ENCODE data around the gene ABHD2. TPM values are rescaled to one million over a fixed set of nuclear protein-coding genes. Genes with fewer than 3 reads are reported as not detected.

Gene ABHD2
- total RNA-seq, 1 experiment from 2014 or later, result 15.6 TPM

DNA sequence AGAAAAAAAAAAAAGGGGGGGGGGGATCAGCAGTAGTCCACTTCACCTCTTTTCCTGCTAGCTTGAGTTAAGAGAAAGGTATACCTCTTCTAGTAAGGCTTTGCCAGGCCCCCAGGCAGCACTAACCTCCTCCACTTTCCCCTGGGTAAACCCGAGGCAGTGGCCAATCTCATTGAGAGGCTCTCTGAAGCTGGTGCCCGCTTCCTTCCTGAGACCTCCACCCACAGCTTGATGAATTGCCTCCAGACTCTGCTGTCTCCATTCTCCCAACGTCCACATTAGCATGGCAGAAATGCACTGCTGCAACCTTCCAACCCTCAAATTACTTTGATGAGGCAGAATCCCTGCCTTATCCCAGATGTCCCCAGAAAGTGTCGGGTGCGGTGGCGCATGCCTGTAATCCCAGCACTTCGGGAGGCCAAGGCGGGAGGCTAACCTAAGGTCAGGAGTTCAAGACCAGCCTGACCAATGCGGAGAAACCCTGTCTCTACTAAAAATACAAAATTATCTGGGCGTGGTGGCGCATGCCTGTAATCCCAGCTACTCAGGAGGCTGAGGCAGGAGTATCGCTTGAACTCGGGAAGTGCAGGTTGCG lies 117.8 kb downstream of the ABHD2 start:
- no peak overlapping the region for H3K4me3 Mint-ChIP-seq
- no CpG with 5 or more reads among the region's 14 CpGs for WGBS (ENCODE audit: extremely low coverage, insufficient read length, low lambda C conversion rate)
- H4K20me1 ChIP-seq (ENCODE audit: control insufficient read depth, insufficient read depth, insufficient read length), result no peaks in the 10 kb centered on the region

More for the DNA sequence above, 117.8 kb downstream of the ABHD2 start:
- DNase-seq, result no peak
- H2BK5ac ChIP-seq (ENCODE audit: insufficient read length, low read length), result no peak overlapping the region
- no peaks in the 10 kb centered on the region for H3K23me2 ChIP-seq (ENCODE audit: insufficient read length, low read depth, low read length, poor library complexity, severe bottlenecking)
- H3K27ac ChIP-seq (ENCODE audit: insufficient read length, low read depth, low read length), result no peak overlapping the region
- no peak overlapping the region for H2AK5ac ChIP-seq (ENCODE audit: insufficient read length, low read length)
- no peak overlapping the region for H2BK120ac ChIP-seq (ENCODE audit: low read depth, low read length, poor library complexity, severe bottlenecking)
- Mint-ChIP-seq H3K27ac (no peak overlapping the region), H3K4me1 (peaks cover 16 to 22% of the 10 kb centered on the region in 2 experiments), H3K36me3 (ENCODE audit: insufficient read depth in 1 of 3, low read depth in 3 of 3) (peaks cover 0 to 2% (median 0%) of the 10 kb centered on the region in 3 experiments; a peak in 1 of 7 replicates), H3K27me3 (ENCODE audit: low read depth) (no peaks in the 10 kb centered on the region; the same call in 1 of the 2 replicates), H3K9me3 (no peaks in the 10 kb centered on the region)
- H3K79me2 ChIP-seq (ENCODE audit: insufficient read depth, low read length), result no peaks in the 10 kb centered on the region
- H3K18ac ChIP-seq (ENCODE audit: insufficient read length, low read depth, low read length), result no peak overlapping the region
- H3K4me2 ChIP-seq (ENCODE audit: insufficient read depth, insufficient read length, low read length), result no peak overlapping the region
- no peak overlapping the region for H3K14ac ChIP-seq (ENCODE audit: insufficient read depth, low read length)
- no peaks in the 10 kb centered on the region for H3K79me1 ChIP-seq (ENCODE audit: insufficient read depth, low read depth, low read length, poor library complexity, severe bottlenecking)
- H2BK15ac ChIP-seq (ENCODE audit: low read depth, low read length), result no peak overlapping the region
- H4K8ac ChIP-seq (replicated peaks; ENCODE audit: insufficient read length, low read depth, low read length), result no peak overlapping the region
- H3K4me1 ChIP-seq (ENCODE audit: insufficient read depth, low read length), result no peaks in the 10 kb centered on the region
- H3T11ph ChIP-seq (ENCODE audit: low read length), result no peak overlapping the region
- H2AFZ ChIP-seq (ENCODE audit: low read length), result no peak overlapping the region
- no peak overlapping the region for H4K5ac ChIP-seq (ENCODE audit: insufficient read length, low read depth, low read length)
- H3K9me3 ChIP-seq (ENCODE audit: control insufficient read depth, low read depth, low read length), result no peaks in the 10 kb centered on the region
- no peak overlapping the region for H3K23ac ChIP-seq (ENCODE audit: insufficient read length, low read depth, low read length)
- no peak overlapping the region for H2BK20ac ChIP-seq (ENCODE audit: low read depth, low read length, poor library complexity, severe bottlenecking)
- no peak overlapping the region for H3K56ac ChIP-seq (ENCODE audit: insufficient read length, low read depth, low read length)
- no peaks in the 10 kb centered on the region for H3K27me3 ChIP-seq (ENCODE audit: insufficient read depth, low read length)
- no peak overlapping the region for H3K4ac ChIP-seq (ENCODE audit: low read depth, low read length)
- H4K91ac ChIP-seq (ENCODE audit: insufficient read length, low read depth, low read length), result no peak overlapping the region
- TF ChIP-seq, protein P1, sequence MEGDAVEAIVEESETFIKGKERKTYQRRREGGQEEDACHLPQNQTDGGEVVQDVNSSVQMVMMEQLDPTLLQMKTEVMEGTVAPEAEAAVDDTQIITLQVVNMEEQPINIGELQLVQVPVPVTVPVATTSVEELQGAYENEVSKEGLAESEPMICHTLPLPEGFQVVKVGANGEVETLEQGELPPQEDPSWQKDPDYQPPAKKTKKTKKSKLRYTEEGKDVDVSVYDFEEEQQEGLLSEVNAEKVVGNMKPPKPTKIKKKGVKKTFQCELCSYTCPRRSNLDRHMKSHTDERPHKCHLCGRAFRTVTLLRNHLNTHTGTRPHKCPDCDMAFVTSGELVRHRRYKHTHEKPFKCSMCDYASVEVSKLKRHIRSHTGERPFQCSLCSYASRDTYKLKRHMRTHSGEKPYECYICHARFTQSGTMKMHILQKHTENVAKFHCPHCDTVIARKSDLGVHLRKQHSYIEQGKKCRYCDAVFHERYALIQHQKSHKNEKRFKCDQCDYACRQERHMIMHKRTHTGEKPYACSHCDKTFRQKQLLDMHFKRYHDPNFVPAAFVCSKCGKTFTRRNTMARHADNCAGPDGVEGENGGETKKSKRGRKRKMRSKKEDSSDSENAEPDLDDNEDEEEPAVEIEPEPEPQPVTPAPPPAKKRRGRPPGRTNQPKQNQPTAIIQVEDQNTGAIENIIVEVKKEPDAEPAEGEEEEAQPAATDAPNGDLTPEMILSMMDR (conservative IDR thresholded peaks at IDR 0.05), result no peak
- H2BK12ac ChIP-seq (ENCODE audit: insufficient read length, low read depth, low read length), result no peak overlapping the region
- no peak overlapping the region for H3K9ac ChIP-seq (ENCODE audit: extremely low read depth, insufficient read length, low read length)
